GM18909 (cell line): ENCODE data around the gene CFAP61.

Source experiments
- ATAC-seq: cut with Tn5 transposase; IDR thresholded peaks from one replicate; pipeline ENCODE4 v1.9.1; 2021; ENCODE audit warnings: mild to moderate bottlenecking; ENCODE audit not compliant: unreplicated experiment, poor library complexity

Gene CFAP61

DNA sequence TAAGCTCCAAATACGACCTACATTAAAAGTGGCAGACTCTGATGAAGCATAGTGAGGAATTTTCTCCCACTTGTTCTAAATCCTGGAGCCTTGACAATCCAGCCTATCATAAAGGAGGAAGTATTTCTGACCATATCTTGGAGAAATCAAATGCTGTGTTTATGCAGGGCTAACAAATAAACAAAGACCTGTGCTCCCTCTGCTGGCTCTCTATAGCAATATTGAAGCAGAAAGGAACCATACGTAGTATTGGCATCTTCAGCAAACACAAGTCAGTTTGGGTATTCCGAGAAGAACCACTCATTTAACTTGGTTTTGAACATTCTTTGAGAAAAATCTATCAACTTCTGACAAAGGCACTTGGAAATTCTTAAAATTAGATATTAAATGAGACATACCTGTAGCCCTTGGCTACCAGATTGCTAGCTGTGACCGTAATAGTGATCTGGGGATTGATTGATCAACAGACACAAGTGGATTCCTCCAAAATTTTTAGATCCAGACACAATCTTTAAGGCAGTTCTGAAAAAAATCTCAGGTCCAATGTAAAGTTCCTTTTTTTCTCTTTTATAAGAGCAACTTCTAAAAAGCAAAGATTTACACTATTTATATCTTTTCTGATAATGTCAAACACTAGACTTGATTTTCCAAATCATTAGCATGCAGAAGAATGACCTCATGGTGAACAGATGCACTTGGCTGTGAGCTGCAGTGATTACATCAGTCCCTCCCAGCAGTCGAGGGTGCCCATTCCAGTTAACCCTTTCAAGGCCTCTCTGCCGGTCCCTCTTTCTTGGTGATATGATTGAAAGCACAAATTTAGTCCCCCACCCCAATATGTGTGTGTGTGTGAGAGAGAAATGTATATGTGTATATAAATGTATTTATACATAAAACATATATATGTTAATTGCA is 355.8 kb downstream of the CFAP61 start:
- no peak for ATAC-seq

GRCh38 chr20:20409331-20409730 is 357.0 kb downstream of the CFAP61 start:
- ATAC-seq: no peak
